GM21786 (cell line): ENCODE measurements around the gene AKR1B15.

Experiments used
- ATAC-seq: cut with Tn5 transposase; IDR thresholded peaks from one replicate; pipeline ENCODE4 v1.9.1; 2021; ENCODE audit not compliant: unreplicated experiment

AKR1B15 gene

DNA sequence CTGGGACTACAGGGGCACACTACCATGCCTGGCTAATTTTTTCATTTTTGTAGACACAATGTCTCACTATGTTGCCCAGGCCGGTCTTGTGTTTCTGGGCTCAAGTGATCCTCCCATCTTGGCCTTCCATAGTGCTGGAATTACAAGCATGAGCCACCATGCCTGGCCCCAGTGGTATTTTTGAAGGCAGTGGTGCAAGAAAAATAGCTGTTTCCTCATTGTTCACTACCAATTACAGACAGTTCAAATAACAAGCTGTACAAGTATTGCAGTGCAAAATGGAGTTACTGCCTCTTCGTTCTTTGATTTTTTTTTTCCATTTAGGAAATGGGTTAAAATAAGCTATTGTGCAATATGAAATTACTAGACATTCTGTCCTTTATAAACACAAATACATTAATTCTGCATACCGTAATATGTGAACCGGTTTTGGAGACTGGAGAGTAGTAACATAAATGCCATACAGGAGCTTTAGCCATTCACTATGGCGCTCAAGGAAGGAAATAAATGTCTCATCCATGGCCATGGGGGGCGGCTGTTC, 62.8 kb downstream of the AKR1B15 start:
- no peak for ATAC-seq

DNA sequence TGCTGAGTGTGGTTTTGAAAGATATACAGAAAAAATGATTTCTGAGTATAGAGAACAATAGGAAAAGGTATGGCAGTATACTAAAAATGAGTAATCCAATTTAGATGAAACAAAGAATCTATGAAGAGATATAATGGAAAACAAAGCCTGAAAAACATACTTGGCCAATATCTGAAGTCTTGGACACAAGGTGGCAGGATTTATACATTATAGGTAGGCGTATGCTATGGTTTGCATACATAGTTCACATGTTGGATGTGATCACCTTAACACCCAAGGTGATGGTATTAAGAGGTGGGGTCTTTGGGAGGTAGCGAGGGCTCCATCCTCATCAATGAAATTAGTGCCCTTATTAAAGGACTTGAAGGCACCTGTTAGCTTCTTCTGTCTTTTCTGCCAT, 63.3 kb downstream of the AKR1B15 start:
- no peak for ATAC-seq

DNA sequence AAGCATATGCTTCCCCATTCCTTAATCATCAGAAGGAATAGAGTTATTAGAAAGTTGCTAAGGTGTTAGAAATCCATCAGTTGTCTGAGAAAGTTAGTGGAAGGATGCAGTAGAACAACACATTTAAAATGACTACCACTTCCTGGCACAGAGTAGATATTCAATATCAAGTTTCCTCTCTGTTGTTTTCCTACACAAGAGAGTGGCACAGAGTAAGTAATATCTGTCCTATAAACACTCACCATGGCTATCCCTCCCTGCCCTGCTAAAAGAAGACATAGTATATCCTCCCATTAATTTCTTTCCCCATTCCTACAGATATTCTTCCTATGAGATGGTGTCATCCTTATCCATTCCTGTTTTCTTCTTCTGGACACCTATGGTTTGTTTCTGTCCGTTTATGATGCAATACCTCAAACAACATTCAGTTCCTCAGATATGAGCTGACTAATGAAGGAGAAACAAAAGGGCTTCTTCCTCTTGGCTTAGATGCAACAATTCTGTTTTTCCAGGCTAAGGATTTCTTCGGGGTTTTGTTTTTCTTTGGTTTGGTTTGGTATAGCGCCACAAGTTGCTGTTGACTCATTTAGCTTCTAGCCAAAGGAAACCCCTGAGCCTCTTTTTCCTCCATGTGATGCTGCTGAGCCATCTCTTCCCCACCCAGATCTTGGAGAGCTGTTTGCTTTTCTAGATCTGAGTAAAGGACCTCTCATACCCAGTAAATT, 64.9 kb downstream of the AKR1B15 start:
- no peak for ATAC-seq

DNA sequence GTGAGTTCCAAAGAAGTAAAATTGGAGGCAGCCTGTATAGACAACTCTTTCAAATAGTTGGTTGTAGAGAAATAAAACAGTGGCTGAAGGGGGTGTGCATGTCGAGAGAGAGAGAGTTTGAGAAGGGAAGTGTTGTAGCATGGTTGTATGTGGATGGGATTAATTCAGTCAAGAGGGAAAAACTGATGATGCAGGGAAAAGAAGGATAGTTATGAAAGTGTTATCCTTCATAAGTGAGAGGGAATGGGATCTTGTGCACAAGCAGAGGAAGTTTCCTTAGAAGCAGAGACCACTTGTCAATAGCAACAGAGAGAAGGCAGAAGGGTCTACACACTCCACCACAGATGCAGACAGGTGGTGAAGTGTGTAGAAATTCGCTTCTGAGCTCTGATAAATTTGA, 67.7 kb downstream of the AKR1B15 start:
- ATAC-seq: no peak

DNA sequence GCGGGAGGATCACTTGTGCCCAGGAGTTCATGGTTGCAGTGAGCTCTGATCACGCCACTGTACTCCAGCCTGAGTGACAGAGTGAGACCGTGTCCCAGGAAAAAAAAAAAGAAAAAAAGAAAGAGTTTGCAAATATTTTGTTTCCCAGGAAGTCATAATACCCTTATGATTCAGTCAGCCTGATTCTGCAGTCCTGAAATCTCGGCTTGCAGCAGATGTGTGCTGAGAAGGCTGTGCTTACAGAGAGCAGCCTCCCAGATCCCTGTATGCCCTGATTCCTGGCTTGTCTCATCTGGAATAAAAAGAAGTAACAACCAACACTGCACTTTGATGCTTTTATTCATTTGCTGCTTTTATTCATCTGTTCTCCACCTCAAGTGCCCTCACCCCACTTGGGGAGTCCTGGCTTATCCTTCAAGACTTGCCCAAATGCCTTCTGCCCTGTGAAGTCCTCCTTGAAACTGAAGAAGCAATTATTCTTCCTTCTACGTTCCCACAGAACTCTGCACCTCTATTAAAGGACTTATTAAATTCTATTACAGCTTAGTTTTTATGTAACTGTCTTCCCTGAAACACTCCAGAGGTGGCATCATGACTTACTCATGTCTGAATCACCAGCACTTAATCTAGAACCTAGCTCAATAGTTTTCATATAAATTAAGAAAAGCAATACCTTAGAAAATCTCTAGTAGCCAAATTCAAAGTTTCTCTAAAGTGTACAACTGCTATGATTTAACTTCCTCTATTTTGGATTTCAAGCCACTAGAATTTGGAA, 70.0 kb downstream of the AKR1B15 start:
- ATAC-seq: no peak

DNA sequence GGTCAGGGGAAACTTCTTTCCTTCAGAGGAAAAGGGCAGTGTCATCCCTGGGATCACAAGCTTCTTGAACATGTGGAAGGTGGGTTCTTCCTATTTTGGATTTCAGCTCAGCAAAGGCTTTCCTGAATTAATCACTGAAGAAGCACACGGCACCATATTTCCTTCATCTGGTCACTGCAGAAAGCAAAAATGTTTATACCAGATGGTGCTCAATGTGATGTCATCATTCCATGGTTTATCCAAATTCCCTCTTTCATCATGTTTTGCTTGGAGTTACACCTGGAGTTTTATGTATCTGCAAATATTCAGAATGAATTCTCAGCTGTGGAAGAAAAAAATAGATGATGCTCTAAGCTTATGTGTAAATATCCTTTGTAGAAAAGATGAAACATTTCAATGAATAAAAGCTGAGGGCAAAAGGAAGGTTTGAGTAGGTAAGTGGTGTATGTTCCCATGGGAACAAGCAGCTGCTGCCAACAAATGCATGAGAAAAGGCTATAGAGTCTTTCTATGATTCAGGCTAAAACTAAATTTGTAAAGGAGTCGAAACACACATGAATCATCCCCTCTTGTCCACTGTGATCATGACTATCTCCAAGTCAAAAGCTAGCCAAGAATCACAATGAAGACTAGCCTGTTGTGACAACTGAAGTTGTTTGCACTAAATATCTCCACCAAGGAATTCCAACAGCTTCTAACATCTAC, 70.9 kb downstream of the AKR1B15 start:
- no peak for ATAC-seq

DNA sequence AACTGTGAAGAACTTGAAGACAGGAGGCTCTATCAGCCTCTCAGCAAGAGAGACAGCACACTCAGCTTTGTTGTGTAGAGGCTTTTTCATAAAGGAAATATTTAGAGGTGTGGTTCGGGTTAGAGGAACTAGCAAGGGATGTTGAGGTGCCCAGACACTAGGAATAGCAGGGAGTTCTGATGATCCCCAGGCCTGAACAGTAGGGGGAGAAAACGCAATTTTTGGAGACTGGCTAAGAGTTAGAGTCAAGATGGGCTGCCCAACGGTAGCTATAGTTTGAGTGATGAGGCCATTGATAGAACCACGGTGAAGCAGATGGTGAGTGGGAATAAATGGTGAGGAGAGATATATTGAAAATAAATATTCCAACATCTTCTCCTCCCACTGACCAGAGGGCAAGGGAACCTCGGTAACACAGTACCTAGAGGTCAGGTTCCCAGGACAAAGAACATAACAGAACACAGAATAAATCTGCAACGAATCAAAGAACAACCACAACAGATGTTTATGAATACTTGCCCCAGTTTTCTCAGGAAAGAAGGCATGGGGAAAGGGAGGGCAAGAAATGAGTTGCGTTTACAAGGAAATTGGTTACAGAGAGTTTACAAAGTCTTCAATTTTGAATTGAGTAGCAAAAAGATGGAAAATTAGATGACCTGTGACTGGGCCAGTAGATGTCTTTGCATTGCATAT, 73.5 kb downstream of the AKR1B15 start:
- ATAC-seq: no peak

DNA sequence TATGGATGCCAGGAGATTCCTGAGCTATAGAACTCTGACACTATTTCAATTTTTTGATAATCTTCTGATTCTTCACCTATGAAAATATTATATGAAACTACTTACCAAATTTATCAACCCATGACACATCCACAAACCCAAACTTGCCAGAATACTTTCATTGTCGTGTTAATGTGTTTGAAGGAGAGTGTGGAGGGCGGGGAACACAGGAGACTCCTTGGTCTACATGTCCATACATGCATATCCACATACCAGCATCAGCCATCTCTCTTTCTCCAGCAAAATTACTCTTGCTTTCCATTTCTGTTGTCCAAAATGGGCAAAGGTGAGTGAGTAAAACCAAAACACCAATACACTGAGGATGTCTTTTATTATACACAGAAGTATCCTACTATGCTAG, 74.3 kb downstream of the AKR1B15 start:
- no peak for ATAC-seq

DNA sequence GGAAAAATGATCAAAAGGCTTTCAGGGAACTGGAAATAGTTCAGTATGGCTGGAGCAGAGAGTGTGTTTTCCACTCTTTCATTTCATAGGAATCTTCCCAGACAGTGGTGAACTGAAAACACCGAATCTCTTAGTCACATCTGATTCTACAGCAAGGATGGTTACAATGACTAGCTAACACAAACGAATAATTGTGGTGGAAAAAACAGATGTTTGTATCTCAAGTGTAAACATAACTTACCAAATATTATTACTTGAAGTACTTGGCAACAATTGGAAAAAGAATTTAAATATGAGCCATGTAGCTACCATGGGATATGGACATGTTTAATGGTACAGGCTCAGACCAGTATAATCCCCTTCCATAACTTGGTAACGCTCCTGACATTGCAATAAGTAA, 76.6 kb downstream of the AKR1B15 start:
- no peak for ATAC-seq

DNA sequence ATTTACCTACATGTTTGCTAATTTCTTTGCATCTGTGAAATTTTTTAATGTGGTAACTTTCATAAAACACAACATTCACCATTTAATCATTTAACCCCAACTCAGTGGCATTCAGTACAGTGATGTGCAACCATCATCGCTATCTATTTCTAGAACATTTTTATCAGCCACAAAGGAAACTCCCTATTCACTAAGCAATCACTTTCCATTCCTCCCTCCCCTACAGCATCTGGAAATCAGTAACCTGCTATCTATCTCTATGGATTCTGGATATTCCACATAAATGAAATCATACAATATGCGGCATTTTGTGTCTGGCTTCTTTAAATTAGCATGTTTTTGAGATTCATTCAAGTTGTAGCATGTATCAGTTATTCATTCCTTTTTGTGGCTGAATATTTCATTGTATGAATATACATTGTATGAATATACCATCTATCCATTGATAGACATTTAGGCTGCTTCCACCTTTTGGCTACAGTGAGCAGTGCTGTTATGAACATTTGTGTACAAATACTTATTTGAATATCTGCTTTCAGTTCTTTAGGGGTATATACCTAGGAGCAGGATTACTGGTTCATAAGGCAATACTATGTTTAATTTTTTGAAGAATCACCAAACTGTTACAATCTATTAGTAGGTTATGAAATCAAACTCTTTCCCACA, 78.3 kb downstream of the AKR1B15 start:
- ATAC-seq: no peak

DNA sequence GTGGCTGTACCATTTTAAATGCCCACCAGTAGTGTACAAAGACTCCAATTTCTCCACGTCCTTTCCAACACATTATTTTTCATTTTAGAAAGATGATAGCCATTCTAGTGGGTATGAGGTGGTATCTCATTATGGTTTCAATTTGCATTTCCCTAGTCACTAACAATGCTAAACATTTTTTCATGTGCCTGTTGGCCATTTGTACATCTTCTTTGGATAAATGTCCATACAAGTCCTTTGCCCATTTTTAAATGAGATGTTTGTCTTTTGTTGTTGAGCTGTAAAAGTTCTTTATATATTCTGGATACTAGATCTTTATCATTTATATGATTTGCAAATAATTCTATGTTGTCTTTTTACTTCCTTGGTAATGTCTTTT, 78.9 kb downstream of the AKR1B15 start:
- ATAC-seq: no peak

DNA sequence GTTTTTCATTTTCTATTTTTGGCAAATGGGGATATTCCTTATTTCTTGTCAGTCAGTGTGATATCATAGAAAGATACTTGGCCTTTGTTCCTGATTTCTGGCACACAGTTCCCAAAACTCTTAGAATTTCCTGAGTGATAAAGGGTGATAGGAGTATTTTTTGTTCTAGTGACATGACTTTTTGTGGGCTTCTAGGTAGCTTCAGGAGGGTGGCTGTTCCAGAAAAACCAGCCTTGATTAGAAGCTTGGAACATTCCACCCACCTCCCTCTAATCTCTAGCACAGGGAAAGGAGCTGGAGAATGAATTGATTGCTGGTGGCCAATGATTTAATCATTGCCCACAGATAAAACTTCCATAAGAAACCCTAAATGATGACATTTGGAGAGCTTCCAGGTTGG, 80.5 kb downstream of the AKR1B15 start:
- ATAC-seq: no peak
